Fibroblast of skin of scalp (primary cell): ENCODE measurements around the gene MOCOS. TPM values are rescaled to one million over a fixed set of nuclear protein-coding genes. Genes with fewer than 3 reads are reported as not detected.
"Not testable (repeated sequence)": the region's sequence is repeated elsewhere in the genome, so short reads cannot be mapped to it uniquely, and the experiment has no call there.

Source experiments
- DNase-seq: peaks from one replicate; pipeline ENCODE4 v3.0.0-alpha.2; 2013
- polyA plus RNA-seq, 2 experiments: library from polyadenylated mRNA; unstranded; fragments of 120-200 nt; gene quantifications; one replicate each; pipeline ENCODE4 v1.2.1, GENCODE V29; 2013; ENCODE audit not compliant: insufficient read length in 2 of 2

MOCOS gene, protein sequence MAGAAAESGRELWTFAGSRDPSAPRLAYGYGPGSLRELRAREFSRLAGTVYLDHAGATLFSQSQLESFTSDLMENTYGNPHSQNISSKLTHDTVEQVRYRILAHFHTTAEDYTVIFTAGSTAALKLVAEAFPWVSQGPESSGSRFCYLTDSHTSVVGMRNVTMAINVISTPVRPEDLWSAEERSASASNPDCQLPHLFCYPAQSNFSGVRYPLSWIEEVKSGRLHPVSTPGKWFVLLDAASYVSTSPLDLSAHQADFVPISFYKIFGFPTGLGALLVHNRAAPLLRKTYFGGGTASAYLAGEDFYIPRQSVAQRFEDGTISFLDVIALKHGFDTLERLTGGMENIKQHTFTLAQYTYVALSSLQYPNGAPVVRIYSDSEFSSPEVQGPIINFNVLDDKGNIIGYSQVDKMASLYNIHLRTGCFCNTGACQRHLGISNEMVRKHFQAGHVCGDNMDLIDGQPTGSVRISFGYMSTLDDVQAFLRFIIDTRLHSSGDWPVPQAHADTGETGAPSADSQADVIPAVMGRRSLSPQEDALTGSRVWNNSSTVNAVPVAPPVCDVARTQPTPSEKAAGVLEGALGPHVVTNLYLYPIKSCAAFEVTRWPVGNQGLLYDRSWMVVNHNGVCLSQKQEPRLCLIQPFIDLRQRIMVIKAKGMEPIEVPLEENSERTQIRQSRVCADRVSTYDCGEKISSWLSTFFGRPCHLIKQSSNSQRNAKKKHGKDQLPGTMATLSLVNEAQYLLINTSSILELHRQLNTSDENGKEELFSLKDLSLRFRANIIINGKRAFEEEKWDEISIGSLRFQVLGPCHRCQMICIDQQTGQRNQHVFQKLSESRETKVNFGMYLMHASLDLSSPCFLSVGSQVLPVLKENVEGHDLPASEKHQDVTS
- polyA plus RNA-seq (2013, experiment 1 of 2; ENCODE audit: insufficient read length): 8.2 TPM
- 7.0 TPM for polyA plus RNA-seq (2013, experiment 2 of 2; ENCODE audit: insufficient read length)

DNA sequence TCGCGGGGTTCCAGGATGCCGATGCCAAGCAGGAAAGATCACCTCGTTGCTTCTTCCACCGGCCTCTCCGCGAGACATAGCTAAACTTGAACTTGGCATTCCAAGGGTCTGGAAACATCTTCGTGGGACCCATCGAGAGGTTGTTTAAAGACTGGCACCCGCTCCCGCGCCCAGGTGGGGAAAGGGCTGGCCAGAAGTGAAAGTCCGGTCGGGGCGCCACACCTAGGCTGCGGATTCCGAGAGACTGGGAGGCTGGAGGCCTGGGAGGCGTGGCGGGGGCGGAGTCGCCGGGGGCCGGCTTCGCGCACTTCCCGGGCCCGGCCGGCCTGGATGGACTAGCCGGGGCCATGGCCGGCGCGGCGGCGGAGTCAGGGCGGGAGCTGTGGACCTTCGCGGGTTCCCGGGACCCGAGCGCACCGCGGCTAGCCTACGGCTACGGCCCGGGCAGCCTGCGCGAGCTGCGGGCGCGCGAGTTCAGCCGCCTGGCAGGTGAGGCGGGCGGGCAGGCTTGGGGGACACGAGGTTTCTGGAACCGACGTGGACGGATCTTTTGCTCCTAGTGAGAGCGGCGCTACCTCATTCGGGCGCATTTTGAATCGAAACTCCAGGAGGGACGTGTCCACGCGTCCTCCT, at the start of gene MOCOS:
TSS of gene MOCOS (plus strand) at position 305 of the 633 bp plus-strand sequence. CDS start at position 348, 43 bp downstream.
- DNase-seq: peak; percentile 58

DNA sequence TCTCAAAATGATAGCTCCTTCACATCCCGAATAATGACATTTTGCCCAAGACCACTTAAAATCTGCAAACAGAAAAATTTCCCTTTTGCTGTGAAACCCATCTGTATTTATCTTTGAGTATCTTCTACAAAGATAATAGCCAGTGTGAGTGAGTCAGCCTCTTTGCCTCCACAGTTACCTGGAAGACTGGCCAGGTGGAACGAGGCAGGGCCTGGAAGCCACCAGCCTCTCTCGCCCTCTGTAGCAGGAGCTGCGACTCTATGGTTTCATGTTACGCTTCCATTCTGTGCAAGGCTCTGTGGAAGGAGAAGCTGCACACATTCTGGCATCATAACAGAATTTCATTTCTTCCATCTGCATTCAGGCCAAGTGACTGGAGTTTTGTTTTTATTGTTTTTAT, 48.1 kb upstream of the MOCOS start:
- DNase-seq: no peak

DNA sequence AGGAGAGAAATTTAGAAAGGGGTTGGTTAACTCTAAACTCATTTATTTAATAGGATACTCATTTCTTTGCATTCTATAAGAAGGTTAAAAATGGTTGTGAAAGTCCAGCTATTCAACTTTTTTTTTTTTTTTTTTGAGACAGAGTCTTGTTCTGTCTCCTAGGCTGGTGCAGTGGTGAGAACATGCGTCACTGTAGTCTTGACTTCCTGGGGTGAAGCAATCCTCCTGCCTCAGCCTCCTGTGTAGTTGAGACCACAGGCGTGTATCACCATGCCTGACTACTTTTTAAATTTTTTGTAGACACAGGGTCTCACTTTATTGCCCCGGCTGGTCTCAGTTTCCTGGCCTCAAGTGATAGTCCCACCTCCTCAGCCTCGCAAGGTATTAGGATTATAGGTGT, 45.7 kb upstream of the MOCOS start:
- no peak for DNase-seq

DNA sequence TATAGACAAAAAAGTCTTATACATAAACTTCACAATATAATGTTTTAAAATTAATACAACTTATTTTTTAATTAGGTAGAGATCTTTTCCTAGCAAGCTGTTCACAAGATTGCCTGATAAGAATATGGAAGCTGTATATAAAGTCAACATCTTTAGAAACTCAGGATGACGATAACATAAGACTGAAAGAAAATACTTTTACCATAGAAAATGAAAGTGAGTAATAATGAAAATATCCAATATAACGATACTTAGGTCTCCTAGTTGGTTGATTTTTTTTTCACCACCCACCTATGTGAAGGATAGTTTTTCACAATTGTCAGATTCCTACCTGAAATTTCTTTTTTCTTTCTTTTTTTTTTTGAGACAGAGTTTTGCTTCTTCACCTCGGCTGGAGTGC, 44.5 kb upstream of the MOCOS start:
- no peak for DNase-seq

DNA sequence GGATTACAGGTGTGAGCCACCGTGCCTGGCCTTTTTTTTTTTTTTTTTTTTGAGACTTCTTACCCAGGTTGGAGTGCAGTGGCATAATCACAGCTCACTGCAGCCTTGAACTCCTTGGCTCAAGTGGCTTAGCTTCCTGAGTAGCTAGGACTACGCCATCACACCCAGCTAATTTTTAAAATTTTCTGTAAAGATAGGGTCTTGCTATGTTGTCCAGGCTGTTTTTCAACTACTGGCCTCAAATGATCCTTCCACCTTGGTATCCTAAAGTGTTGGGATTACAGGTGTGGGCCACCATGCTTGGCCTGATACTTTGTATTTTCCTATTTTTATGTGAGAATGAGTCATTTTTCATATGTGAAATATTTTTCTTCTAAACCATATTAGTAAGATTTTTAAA, 43.9 kb upstream of the MOCOS start:
- DNase-seq: no peak

DNA sequence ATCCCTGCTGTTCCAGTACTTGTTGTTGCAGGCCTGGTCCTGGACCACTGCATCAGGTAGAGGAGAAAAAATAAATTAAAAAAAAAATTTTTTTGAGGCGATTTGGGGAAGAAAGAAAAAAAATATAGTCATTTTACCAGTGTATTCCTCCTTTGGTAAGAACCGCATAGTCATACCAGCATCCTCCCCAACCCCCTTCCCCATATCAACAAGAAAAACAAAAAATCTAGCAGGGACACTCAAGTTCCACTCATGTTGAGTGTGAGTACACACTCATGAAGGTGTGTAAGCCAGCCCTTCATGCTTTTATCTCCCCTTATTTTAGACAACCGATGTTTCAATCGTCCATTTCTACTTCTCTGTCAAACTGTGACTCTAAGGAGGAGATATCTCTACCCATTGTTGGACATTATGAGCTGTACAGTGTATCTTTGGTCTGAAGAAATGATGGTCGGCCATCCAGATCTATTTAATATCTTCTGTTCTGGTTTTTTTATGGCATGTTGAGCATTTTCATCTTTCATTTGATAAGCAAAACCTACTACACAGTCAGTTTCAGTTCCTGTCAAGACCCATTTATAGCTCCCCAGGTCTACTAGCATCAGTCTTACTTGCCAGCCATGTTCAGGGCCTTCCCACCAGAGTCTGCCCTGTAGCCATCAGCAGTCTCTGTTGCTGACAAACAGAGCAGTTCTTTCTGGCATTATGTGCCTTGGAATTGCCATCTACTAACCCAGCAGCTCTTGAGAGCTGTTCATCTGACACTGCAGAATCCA, 37.6 kb upstream of the MOCOS start:
- no peak for DNase-seq

DNA sequence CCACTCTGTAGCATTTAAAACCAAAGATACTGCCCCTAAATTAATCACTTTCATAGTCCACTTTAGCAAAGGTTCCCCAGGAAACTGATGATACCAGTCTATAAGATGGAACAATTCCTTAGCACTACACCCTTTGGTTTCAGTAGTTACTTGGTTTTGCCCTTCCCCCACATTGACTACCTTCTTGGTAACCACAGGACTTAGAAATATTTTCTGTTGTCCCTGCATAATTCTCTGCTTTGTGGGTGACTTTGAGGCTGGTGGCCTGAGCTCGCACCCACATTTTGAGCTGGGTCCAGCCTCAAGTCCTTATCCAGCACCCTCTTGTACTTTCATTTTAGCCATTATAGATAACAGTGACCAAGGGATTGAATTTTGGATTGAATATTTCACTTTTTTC, 34.5 kb upstream of the MOCOS start:
- DNase-seq: peak; percentile 11

DNA sequence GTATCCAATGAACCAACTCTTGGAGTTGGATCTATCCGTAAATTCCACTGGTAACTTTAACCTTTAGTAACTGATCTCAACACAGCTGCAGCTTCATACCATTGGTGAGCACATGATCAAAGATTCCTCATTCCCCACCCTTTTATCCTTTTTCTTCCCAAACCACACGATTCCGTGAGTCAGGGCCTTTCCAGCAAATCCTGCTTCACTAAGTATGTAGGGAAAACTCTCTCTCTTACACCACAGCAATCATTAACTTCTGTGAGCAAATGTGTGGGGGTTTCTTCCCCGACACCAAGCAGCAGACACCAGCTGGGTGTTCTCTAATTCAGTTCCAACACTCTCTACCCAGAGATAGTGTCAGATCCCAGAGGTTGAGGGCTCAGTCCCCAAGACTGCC, 34.1 kb upstream of the MOCOS start:
- DNase-seq: peak; percentile 90

DNA sequence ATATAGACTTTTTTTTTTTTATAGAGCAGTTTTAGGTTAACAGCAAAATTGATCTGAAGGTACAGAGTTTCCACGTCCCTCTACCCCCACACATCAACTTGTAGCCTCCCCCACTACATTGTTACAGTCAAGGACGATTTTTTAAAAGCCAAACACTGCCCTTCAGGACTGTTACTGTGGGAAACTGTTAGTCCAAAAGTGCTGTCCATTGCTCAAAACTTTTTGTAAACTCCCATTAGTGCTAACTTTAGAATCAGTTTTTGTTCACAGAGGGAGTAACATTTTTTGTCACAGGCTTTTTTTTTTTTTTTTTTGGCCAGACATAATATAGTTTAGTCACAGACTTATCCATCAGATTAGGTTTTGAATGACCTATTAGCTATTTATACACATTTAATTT, 33.5 kb upstream of the MOCOS start:
- DNase-seq: no peak

DNA sequence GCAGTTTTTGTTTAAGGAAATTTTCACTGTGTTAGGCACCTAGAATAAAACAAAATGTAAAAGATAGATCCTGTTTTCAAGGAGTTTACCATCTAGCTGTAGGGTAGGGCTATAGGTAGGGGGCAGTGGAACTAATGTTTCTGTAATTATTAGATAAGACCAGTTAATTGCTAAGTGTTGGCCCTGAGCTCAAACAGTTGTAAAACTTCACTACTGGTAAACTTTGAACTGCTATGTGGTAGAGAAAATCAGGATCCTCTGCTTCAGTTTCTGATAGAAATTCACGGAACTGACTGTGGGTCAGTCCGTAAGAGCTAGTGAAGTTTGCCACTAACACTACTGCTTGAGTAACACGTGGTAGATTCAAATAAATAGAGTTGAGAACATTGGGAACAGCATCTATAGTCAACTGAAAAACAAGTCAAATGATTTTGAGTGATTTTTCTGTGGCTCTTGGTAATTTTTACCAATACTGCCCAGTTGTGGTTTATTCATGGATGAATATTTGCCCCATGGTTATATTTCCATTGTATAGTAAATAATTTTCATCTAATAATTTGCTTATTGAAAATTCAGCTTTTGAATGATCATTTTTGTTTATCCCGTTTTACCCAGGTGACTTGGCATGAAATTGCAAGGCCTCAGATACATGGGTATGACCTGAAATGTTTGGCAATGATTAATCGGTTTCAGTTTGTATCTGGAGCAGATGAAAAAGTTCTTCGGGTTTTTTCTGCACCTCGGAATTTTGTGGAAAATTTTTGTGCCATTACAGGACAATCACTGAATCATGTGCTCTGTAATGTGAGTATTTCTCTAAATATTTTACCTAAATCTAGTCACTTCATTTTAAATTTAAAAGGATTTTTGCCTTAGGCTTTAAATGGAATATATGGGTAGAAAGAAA, 31.2 kb upstream of the MOCOS start:
- DNase-seq: peak; percentile 32

DNA sequence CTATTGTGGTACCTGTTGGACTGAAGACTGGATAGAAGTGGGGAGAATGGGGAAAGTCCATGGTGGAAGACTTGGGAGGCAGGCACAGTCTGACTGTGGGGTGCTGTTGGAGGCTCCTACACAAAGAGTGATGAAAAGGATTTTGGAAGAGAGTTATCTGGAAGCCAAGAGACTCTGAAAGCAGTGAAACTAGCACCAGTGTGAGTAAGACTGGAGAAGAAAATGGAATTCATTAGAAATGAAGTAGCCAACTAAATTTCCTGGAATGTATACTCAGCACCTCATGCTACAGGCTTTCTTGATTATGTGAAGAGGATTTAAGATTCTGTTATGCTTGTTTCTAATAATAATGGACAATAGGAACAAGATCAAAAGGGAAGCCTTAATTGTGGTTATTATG, 29.9 kb upstream of the MOCOS start:
- peak; percentile 49 for DNase-seq

DNA sequence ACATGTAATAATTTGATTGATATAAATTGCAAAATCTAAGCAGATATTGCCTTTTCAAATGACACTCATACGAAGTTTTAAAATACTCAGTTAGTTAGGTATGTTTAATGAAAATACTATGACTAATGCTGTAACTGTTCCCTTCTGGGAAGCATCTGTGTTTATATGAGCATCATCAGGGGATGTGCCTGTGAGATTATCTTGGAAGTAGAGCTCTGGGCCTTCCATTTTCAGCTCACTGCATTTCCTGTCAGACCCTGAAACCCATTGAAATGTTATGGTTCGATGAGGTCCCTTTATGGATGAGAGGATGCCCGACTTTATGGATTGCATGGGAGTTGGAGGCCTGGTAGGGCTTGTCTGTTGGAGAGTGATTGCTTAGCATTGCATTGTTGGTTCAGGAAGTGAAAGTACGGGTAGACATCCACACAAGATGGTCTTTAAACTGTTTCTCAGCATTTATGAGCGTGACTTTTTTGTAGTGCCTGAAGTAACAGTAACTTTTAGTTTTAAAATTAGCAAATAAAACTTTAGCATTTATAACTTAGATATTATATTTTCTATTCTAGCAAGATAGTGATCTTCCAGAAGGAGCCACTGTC, 28.9 kb upstream of the MOCOS start:
- peak; percentile 82 for DNase-seq

DNA sequence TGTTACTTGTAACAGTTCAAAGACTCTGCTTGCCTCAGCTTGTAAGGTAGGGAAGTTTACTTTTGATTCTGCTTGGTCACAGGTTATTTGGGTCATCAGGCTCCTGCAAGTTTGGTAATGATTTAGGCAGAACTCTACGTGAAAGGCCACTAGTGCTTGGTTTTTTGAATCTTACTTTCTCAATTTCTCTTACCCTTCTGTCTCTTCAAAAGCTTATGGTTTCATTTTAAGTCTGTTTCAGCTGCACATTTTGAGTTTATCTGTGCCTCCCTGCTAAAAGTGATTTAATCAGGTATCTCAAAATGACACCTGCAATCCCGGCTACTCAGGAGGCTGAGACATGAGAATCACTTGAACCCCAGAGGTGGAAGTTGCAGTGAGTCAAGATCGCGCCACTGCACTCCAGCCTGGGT, 26.3 kb upstream of the MOCOS start:
- no peak for DNase-seq

DNA sequence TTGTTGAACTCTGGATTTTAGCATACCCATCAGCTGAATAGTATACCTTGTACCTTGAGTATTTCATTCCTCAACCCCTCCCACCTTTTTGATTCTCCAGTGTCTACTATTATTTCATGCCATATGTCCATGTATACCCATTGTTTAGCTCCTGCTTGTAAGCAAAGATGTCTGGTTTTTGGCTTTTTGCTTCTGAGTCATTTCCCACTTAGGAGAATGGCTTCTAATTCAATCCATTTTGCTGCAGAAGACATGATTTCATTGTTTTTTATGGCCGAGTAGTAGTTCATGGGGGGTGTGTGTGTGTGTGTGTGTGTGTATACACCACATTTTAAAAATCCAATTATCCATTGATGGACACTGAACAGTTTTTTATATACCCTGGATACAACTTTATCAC, 24.3 kb upstream of the MOCOS start:
- no peak for DNase-seq

DNA sequence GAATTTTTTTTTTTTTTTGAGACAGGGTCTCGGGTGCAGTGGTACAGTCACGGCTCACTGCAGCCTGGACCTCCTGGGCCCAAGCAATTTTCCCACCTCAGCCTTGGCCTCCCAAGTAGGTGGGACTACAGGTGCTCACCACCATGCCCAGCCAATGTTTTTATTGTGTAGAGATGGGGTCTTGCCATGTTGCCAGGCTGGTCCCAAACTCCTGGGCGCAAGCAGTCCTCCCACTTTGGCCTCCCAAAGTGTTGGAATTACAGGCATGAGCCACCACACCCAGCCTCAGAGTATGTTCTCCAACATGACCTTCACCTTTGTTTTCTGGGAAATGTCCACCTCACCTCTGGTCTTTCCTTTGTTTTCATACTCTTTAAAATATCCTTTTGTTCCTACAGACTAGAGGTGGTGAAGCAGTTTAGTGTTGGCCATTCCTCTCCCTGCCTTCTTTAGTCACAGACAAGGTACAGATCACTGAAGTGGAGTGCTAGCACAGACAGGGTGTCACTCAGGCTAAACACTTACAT, 19.5 kb upstream of the MOCOS start:
- no peak for DNase-seq

DNA sequence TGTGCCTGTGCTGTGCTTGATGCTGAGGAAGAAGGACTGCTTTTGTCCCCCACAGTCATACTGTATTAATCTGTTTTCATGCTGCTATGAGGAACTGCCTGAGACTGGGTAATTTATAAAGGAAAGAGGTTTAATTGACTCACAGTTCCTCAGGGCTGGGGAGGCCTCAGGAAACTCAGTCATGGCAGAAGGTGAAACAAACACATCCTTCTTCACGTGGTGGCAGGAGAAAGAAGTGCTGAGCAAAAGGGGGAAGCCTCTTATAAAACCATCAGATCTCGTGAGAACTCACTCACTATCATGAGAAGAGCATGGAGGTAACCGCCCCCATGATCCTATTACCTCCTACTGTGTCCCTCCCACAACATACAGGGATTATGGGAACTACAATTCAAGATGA, 19.0 kb upstream of the MOCOS start:
- DNase-seq: not testable (repeated sequence)

DNA sequence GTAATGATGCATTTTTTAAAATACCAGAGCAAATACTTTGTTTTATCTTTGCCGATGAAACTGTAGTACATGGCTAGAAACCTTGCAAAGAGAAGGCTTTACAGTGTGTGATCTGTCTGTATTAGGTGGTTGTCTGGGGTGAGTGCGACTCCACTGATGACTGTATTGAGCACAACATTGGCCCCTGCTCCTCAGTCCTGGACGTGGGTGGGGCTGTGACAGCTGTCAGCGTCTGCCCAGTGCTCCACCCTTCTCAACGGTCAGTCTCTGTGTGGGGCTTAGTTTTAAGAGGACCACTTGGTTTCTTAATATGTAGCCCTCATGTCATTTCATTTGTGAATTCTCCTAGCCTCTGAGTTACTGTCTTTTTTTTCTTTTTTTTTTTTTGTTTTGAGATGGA, 17.4 kb upstream of the MOCOS start:
- DNase-seq: no peak

DNA sequence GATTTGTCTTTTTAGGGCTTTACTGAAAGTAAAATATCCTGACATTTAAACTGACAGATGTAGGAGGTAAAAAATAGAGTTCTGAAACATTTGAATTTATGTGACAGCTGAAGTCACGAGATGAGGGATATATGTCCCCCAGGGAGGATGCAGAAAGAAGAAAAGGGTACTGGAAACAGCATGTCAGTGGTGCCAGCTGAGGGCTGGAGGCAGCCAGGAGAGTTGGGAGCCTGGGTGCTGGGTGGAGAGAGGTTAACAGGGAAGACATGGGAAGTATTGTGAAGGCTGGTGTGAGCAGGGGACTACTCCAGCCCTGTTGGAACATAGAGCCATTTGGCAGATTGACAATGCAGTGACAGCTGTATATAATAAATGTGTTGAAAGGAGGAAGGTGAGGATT, 11.8 kb upstream of the MOCOS start:
- no peak for DNase-seq

DNA sequence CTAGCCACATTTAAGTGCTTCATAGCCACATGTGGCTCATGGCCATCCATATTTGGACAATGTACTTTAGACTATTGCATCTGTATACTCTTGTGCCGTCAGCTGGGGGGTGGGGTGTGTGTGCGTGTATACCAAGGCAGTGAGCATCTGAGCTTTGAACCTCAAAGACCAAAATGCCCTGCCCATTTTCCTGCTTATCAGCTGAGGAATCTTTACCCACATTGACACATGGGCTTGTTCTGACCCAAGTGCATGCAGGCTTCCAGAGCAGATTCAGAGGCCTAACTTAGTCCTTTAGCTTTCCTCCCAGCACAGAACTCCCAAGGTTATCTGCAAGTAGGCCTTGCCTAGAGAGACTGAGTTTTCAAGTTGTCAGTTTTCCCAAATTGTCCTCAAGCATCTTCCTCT, 11.1 kb upstream of the MOCOS start:
- DNase-seq: no peak

DNA sequence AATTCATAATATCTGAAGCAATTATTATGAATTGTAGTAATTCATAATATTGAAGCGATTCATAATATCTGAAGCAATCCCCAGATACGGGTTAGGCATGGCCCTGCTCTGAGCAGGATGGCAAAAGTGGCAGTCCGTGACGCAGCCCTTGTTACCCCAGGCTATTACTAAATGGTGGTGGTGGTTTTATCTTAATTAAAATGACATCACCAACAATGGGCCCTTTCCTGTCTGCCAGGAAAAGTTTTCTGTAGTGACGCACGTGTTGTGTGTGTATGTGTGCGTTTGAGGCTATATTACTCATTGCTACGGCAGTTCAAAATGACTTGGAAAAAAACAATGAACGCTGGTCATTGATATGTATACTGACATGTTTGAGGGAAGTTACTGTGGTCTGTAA, 10.6 kb upstream of the MOCOS start:
- DNase-seq: peak; percentile 15
